WTC11 (cell line): ENCODE data around the gene CALN1. TPM values are rescaled to one million over a fixed set of nuclear protein-coding genes. Genes with fewer than 3 reads are reported as not detected.
A peak's percentile ranks its signal among the peaks of the same experiment; 100 is the strongest.

Experiments used
- ATAC-seq: fragments of 200-7000 bp; cut with Tn5 transposase; 2 replicates; pipeline ENCODE4 v1.10.0; 2021; ENCODE audit warnings: mild to moderate bottlenecking, moderate library complexity
- CTCF ChIA-PET: fragments of 300-600 bp; sonication (Branson Sonifier 250); formaldehyde crosslinking; loops from one replicate; lab custom pipeline; 2021; ENCODE audit warnings: antibody characterized with exemption; lab: Charles Lee
- POLR2A ChIA-PET: fragments of 350-600 bp; sonication (Branson Sonifier 250); formaldehyde crosslinking; loops from one replicate; lab custom pipeline; 2021; ENCODE audit warnings: antibody characterized with exemption; lab: Charles Lee
- DNase-seq: peaks from one replicate; pipeline ENCODE4 v3.0.0; 2021; ENCODE audit warnings: low spot score
- H3K27ac Mint-ChIP-seq: 2 replicates; pipeline ENCODE4 v1.8.0; 2021; ENCODE audit warnings: mixed read lengths
- H3K27me3 Mint-ChIP-seq: 2 replicates; pipeline ENCODE4 v1.8.0; 2021; ENCODE audit warnings: low read depth, mild to moderate bottlenecking, moderate library complexity, mixed read lengths
- H3K36me3 Mint-ChIP-seq: 2 replicates; pipeline ENCODE4 v1.8.0; 2021; ENCODE audit warnings: mixed read lengths
- H3K4me1 Mint-ChIP-seq: 2 replicates; pipeline ENCODE4 v1.8.0; 2022; ENCODE audit warnings: mixed read lengths
- H3K4me3 Mint-ChIP-seq: 2 replicates; pipeline ENCODE4 v1.8.0; 2021; ENCODE audit warnings: mild to moderate bottlenecking, moderate library complexity, mixed read lengths
- H3K9me3 Mint-ChIP-seq: 2 replicates; pipeline ENCODE4 v1.8.0; 2021; ENCODE audit warnings: mixed read lengths
- AFF4 ChIP-seq: sonication (generic); formaldehyde crosslinking; IDR thresholded peaks from 2 replicates; pipeline ENCODE4 v1.8.1; 2023; ENCODE audit warnings: mild to moderate bottlenecking, missing genetic modification reagents, borderline replicate concordance
- ATF2 ChIP-seq: sonication (generic); formaldehyde crosslinking; IDR thresholded peaks from 2 replicates; pipeline ENCODE4 v1.8.1; 2022; ENCODE audit warnings: low read depth, missing genetic modification reagents, borderline replicate concordance
- ATF3 ChIP-seq: sonication (generic); formaldehyde crosslinking; conservative IDR thresholded peaks from 2 replicates; pipeline ENCODE4 v1.8.1; 2022; ENCODE audit warnings: mild to moderate bottlenecking, missing genetic modification reagents
- E2F4 ChIP-seq: sonication (generic); formaldehyde crosslinking; IDR thresholded peaks from 2 replicates; pipeline ENCODE4 v1.8.1; 2022; ENCODE audit warnings: low read depth, mild to moderate bottlenecking, moderate library complexity, missing genetic modification reagents, borderline replicate concordance
- IRF2 ChIP-seq: sonication (generic); formaldehyde crosslinking; IDR thresholded peaks from 2 replicates; pipeline ENCODE4 v1.8.0; 2022; ENCODE audit warnings: low read depth, missing genetic modification reagents, borderline replicate concordance
- MAX ChIP-seq: sonication (generic); formaldehyde crosslinking; IDR thresholded peaks from 2 replicates; pipeline ENCODE4 v1.8.0; 2022; ENCODE audit warnings: mild to moderate bottlenecking, missing genetic modification reagents
- PRDM15 ChIP-seq: sonication (generic); formaldehyde crosslinking; IDR thresholded peaks from 2 replicates; pipeline ENCODE4 v1.8.0; 2022; ENCODE audit warnings: missing genetic modification reagents
- SMAD3 ChIP-seq: sonication (generic); formaldehyde crosslinking; IDR thresholded peaks from 2 replicates; pipeline ENCODE4 v1.8.0; 2022; ENCODE audit warnings: missing genetic modification reagents, mild to moderate bottlenecking, borderline replicate concordance
- SP1 ChIP-seq: sonication (generic); formaldehyde crosslinking; conservative IDR thresholded peaks from 2 replicates; pipeline ENCODE4 v1.8.1; 2022; ENCODE audit warnings: missing genetic modification reagents
- TP53 ChIP-seq: sonication (generic); formaldehyde crosslinking; IDR thresholded peaks from 2 replicates; pipeline ENCODE4 v1.8.1; 2023; ENCODE audit warnings: mild to moderate bottlenecking, missing genetic modification reagents
- USF2 ChIP-seq: sonication (generic); formaldehyde crosslinking; IDR thresholded peaks from 2 replicates; pipeline ENCODE4 v1.8.1; 2023; ENCODE audit warnings: mild to moderate bottlenecking, missing genetic modification reagents, moderate library complexity
- ZNF219 ChIP-seq: sonication (generic); formaldehyde crosslinking; IDR thresholded peaks from 2 replicates; pipeline ENCODE4 v1.8.0; 2023; ENCODE audit warnings: missing genetic modification reagents, mild to moderate bottlenecking, borderline replicate concordance
- ZNF232 ChIP-seq: sonication (generic); formaldehyde crosslinking; IDR thresholded peaks from 2 replicates; pipeline ENCODE4 v1.8.0; 2022; ENCODE audit warnings: mild to moderate bottlenecking, missing genetic modification reagents
- ZNF512 ChIP-seq: sonication (generic); formaldehyde crosslinking; IDR thresholded peaks from 2 replicates; pipeline ENCODE4 v1.8.1; 2022; ENCODE audit warnings: missing genetic modification reagents, borderline replicate concordance
- total RNA-seq: library from RNA; stranded (reverse); gene quantifications from 3 replicates; pipeline ENCODE4 v1.2.3, GENCODE V29; 2021

Gene CALN1
- total RNA-seq, 1 experiment from 2014 or later: 10.5 TPM

- TF ChIP-seq E2F4 (CRISPR knock-in tag): no peak
- TF ChIP-seq USF2: no peak
- no peak for TF ChIP-seq ZNF232 (CRISPR knock-in tag)
These were observed 288.2 kb downstream of the CALN1 start (continued) for GRCh38 chr7:72123913-72124312.

GRCh38 chr7:72118366-72118765 is 293.8 kb downstream of the CALN1 start:
- Mint-ChIP-seq H3K4me1 (peaks cover 7% of the 10 kb centered on the region), H3K9me3 (peaks cover 50% of the 10 kb centered on the region), H3K27ac (no peak overlapping the region), H3K27me3 (no peaks in the 10 kb centered on the region; the same call in 1 of the 2 replicates), H3K4me3 (no peak overlapping the region), H3K36me3 (peaks cover 37% of the 10 kb centered on the region)
- ChIA-PET CTCF (no interaction called here), POLR2A (no interaction called here)
- no peak for ATAC-seq
- DNase-seq: no peak
- no peak for TF ChIP-seq AFF4 (CRISPR knock-in tag)
- TF ChIP-seq TP53 (CRISPR knock-in tag): no peak

- Mint-ChIP-seq H3K4me1 (peaks cover 15% of the 10 kb centered on the region), H3K9me3 (peaks cover 38% of the 10 kb centered on the region), H3K27ac (peak overlapping the region; percentile 69), H3K4me3 (no peak overlapping the region), H3K27me3 (no peaks in the 10 kb centered on the region; the same call in 1 of the 2 replicates), H3K36me3 (peaks cover 29% of the 10 kb centered on the region)
- POLR2A ChIA-PET: interaction anchor here (0.7 to 1.0 kb wide), 2 partner anchors 9 to 97 kb away, joined by 3 to 5 read pairs; no protein-coding TSS in a partner anchor
- DNase-seq (no peak), ATAC-seq (no peak)
- TF ChIP-seq ATF2 (CRISPR knock-in tag) (no peak), IRF2 (no peak), MAX (CRISPR knock-in tag) (no peak)
- CTCF ChIA-PET: interaction anchor here (1.2 to 1.6 kb wide), 2 partner anchors 47 to 188 kb away, joined by 4 to 6 read pairs; no protein-coding TSS in a partner anchor
These were observed 298.0 kb downstream of the CALN1 start for GRCh38 chr7:72114129-72114528.

GRCh38 chr7:72112992-72113391 is 299.1 kb downstream of the CALN1 start:
- Mint-ChIP-seq H3K4me1 (peaks cover 15% of the 10 kb centered on the region), H3K36me3 (peaks cover 28% of the 10 kb centered on the region), H3K27ac (no peak overlapping the region), H3K4me3 (no peak overlapping the region), H3K27me3 (no peaks in the 10 kb centered on the region; the same call in 1 of the 2 replicates), H3K9me3 (peaks cover 38% of the 10 kb centered on the region)
- ChIA-PET CTCF (interaction anchor here (1.6 kb wide), 1 partner anchor 187 kb away, joined by 6 read pairs; no protein-coding TSS in a partner anchor), POLR2A (no interaction called here)
- DNase-seq: no peak
- peak; percentile 60; the same call in 1 of the 2 replicates for ATAC-seq
- no peak for TF ChIP-seq ZNF219 (CRISPR knock-in tag)
- no peak for TF ChIP-seq SP1 (CRISPR knock-in tag)
- no peak for TF ChIP-seq PRDM15
- TF ChIP-seq SMAD3 (CRISPR knock-in tag): no peak
- no peak for TF ChIP-seq ATF3 (CRISPR knock-in tag)
- TF ChIP-seq ZNF512 (CRISPR knock-in tag): no peak
